Heart right ventricle (tissue), 16 donors: ENCODE data around the gene ZNF584. TPM values are rescaled to one million over a fixed set of nuclear protein-coding genes. Genes with fewer than 3 reads are reported as not detected.
"Not testable (repeated sequence)": the region's sequence is repeated elsewhere in the genome, so short reads cannot be mapped to it uniquely, and the experiment has no call there.

ENCODE experiments used
- ATAC-seq, 8 donors: fragments of 200-7000 bp; cut with Tn5 transposase; one replicate each; pipeline ENCODE4 v1.9.1; 2020; ENCODE audit warnings: mild to moderate bottlenecking in 8 of 8, moderate library complexity in 8 of 8, moderate number of reproducible peaks in 1 of 8
- DNase-seq, 2 donors: peaks; one replicate each; pipeline ENCODE4 v3.0.0-alpha.2; 2020
- H3K27ac ChIP-seq, 10 donors: fragments of 200-600 bp; sonication (generic) in 2 of 10; one replicate each; pipeline versions ENCODE4 v1.5.0 to v1.8.0; 2020 to 2022; ENCODE audit warnings: mild to moderate bottlenecking in 3 of 10
- H3K27me3 ChIP-seq, 7 donors: fragments of 200-600 bp; one replicate each; pipeline ENCODE4 v1.8.0; 2021 to 2022; ENCODE audit warnings: mild to moderate bottlenecking in 2 of 7
- H3K36me3 ChIP-seq, 9 donors: fragments of 200-600 bp; sonication (generic) in 1 of 9; one replicate each; pipeline versions ENCODE4 v1.5.0 to v1.8.0; 2020 to 2022; ENCODE audit warnings: mild to moderate bottlenecking in 2 of 9
- H3K4me1 ChIP-seq, 9 donors: fragments of 200-600 bp; sonication (generic) in 1 of 9; one replicate each; pipeline versions ENCODE4 v1.5.0 to v1.8.0; 2020 to 2022; ENCODE audit warnings: mild to moderate bottlenecking in 4 of 9
- H3K4me3 ChIP-seq, 10 donors: fragments of 200-600 bp; sonication (generic) in 2 of 10; one replicate each; pipeline versions ENCODE4 v1.5.0 to v1.8.0; 2020 to 2022; ENCODE audit warnings: mild to moderate bottlenecking in 7 of 10, moderate library complexity in 2 of 10
- H3K9me3 ChIP-seq, 11 donors: fragments of 200-600 bp in 10 of 11; sonication (generic) in 2 of 11; one replicate each; pipeline versions ENCODE4 v1.5.0 to v1.8.0; 2013 to 2022; ENCODE audit warnings: mild to moderate bottlenecking in 2 of 11, control low read depth in 1 of 11, moderate library complexity in 1 of 11
- CTCF ChIP-seq, 9 donors: fragments of 200-600 bp; sonication (generic) in 2 of 9; IDR thresholded peaks; one replicate each; pipeline versions ENCODE4 v1.5.0 to v1.8.0; 2021 to 2022; ENCODE audit warnings: antibody characterized with exemption in 9 of 9, mild to moderate bottlenecking in 5 of 9, moderate library complexity in 1 of 9
- WGBS, 2 donors: extraction: QIAGEN DNeasy Blood & Tissue Kit; methylation state at CpG; one replicate each; pipeline ENCODE4 v1.1.7; 2013; ENCODE audit warnings: inconsistent platforms in 1 of 2; 5-methylcytosine and 5-hydroxymethylcytosine counted together
- intact Hi-C, 10 donors: fragments of 100-400 bp; cut with DNase I; formaldehyde crosslinking; loops; one replicate each; pipeline versions ENCODE4 v1.11.1 to v1.14.2; 2022
- polyA plus RNA-seq, 2 donors: library from polyadenylated mRNA; stranded (reverse); fragments of 200-250 nt; gene quantifications; one replicate each; pipeline ENCODE4 v1.2.3, GENCODE V29; 2013
- total RNA-seq, 10 donors: library from RNA; stranded (reverse); fragmentation: NEBNext Ultra II Directional in 3 of 10; extraction: Animal tissue kit (Norgen Biotek cat#: 25700) in 3 of 10; gene quantifications; one replicate each; pipeline versions ENCODE4 v1.2.1 to v1.2.4, GENCODE V29; 2021 to 2023
- donor health status: Arrhythmogenic right ventricular cardiomyopathy.
- donor health status: ischemic (EF 13 %, LVEDD 7.1; RV severe dilation, severe dysfunction).
- donor health status: healthy with polysubstance abuse.
- donor health status: DM: no; HTN: yes; CAD: no.
- donor health status: DM: no; HTN: no; CAD: no.
- donor health status: ischemic (EF 25% LVEDD 6.9; RV normal size, moderate dysfunction).
- donor health status: ischemic (EF 25% LVEDD 5.7; RV mildly dilated, moderate dysfunction).
- donor health status: healthy.
- donor health status: DM: yes; HTN: yes; CAD: no.
- donor health status: Ischemic cardiomyopathy.
- donor health status: ischemic (EF 35%, LVEDD 5.7; RV mildly dilated, moderate dysfunction).
- donor health status: nonischemic (EF 11% LVEDD 7.7; RV severe dilation, severe dysfunction).
- donor health status: DM: yes; HTN: yes; CAD: no.
- donor health status: PGD.
- donor health status: ischemic (EF 29% LVEDD 5.4; RV normal size, mild dysfunction).
- donor health status: nonischemic (EF 23%, LVEDD 6.1; RV moderate dilation, normal function).

Gene ZNF584
- total and polyA plus RNA-seq, 12 donors = 6.5 to 20.4 (median 16.7) TPM

- no peaks in the 10 kb centered on the region for H3K9me3 ChIP-seq
- WGBS, 2 donors = 30 to 31% methylated on average over 23 of the region's 23 CpGs
- peak in 1 of 8 donors; percentile 0 for ATAC-seq
- intact Hi-C loops = loop anchor here in 1 of 10 donors (2.0 kb wide), 1 partner anchor 15 kb away; the partner anchor contains the start of gene RPS5
- peak overlapping the region in 4 of 10 donors; percentile 46 to 67 (median 50) for H3K27ac ChIP-seq
- DNase-seq = no peak
- no peak for TF ChIP-seq CTCF (IDR thresholded peaks at IDR 0.05)
- no peaks in the 10 kb centered on the region for H3K36me3 ChIP-seq
- H3K27me3 ChIP-seq = peaks cover 0 to 14% (median 9%) of the 10 kb centered on the region in 7 donors
- peaks cover 8 to 25% (median 13%) of the 10 kb centered on the region in 9 donors for H3K4me1 ChIP-seq
- peak overlapping the region in 9 of 10 donors; percentile 50 to 74 (median 62) for H3K4me3 ChIP-seq
Observed at GRCh38 chr19:58401840-58402421, 6.5 kb upstream of the ZNF584 start.

GRCh38 chr19:58403920-58404478, 4.5 kb upstream of the ZNF584 start:
- intact Hi-C loops, H3K4me3 ChIP-seq, H3K27me3 ChIP-seq, H3K9me3 ChIP-seq, H3K27ac ChIP-seq, DNase-seq, H3K36me3 ChIP-seq, ATAC-seq: not testable (repeated sequence)
- peaks cover 8 to 37% (median 26%) of the 10 kb centered on the region in 9 donors for H3K4me1 ChIP-seq
- 67 to 78% methylated on average over 5 of the region's 5 CpGs for WGBS, 2 donors

DNA sequence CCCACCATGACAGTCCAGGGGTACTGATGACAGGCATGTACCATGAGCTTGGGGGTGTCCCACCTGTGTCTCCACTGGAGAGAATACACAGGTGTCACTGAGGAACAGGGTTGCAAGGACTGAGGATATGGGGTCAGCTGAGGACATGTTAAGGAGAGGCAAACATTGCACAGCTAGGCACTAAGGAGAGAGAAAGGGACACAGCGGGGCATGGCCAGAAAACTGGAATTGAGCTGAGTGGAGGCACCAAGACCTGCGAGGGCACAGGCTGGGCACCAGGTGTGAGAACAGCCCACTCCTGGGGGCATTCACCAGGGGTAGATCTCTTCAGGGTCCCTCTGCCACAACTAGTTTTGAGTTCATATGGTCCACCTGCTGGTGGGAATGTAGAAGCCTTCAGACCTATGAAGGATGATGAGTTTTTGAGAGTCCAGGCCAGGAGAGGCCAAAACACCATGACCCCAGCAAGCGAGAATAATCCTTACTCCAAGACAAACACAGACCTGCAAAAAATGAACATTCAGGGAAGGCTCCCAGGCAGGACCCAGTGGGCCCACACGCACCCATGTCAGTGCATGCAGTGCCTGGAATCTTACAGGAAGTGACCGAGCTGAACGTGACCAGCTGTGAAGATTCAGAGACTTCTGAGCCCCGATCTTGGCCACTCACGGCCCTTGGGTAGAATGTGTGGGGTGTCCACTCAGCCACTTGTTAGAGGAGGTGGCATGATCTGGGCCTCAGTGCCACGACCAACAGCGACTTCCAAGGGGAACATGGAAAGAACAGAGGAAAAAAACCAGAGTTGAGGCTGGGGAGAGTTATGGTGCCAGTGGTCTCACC, 1.4 kb upstream of the ZNF584 start:
- Histone ChIP-seq H3K36me3 (peaks cover 0 to 6% (median 0%) of the 10 kb centered on the region in 9 donors), H3K9me3 (no peaks in the 10 kb centered on the region), H3K27ac (peak overlapping the region in 6 of 10 donors; percentile 90 to 94 (median 92)), H3K4me1 (peaks cover 5 to 34% (median 27%) of the 10 kb centered on the region in 9 donors), H3K4me3 (peak overlapping the region in 8 of 10 donors; percentile 79 to 100 (median 90)), H3K27me3 (no peaks in the 10 kb centered on the region)
- peak in 6 of 9 donors; percentile 8 to 38 (median 26) for TF ChIP-seq CTCF (IDR thresholded peaks at IDR 0.05)
- intact Hi-C loops = no loop called here
- 69 to 70% methylated on average over 10 of the region's 10 CpGs for WGBS, 2 donors
- DNase-seq = no peak
- no peak for ATAC-seq

- H3K27me3 ChIP-seq = no peaks in the 10 kb centered on the region
- no peaks in the 10 kb centered on the region for H3K9me3 ChIP-seq
- H3K36me3 ChIP-seq = peaks cover 0 to 6% (median 0%) of the 10 kb centered on the region in 9 donors
- peak overlapping the region; percentile 79 to 100 (median 96) for H3K4me3 ChIP-seq
- ATAC-seq (peak in 6 of 8 donors; percentile 2 to 40 (median 6)), DNase-seq (no peak)
- intact Hi-C loops = loop anchor here in 1 of 10 donors (1.0 kb wide), 1 partner anchor 33 kb away; the partner anchor contains the start of gene ZNF132
- peaks cover 5 to 31% (median 26%) of the 10 kb centered on the region in 9 donors for H3K4me1 ChIP-seq
- peak overlapping the region; percentile 84 to 95 (median 91) for H3K27ac ChIP-seq
- 11 to 14% methylated on average over 22 of the region's 22 CpGs for WGBS, 2 donors
- no peak for TF ChIP-seq CTCF (IDR thresholded peaks at IDR 0.05)
Observed at GRCh38 chr19:58407658-58408151, 744 bp upstream of the ZNF584 start.
